HG03442 (cell line): ENCODE data around the gene IRS1.
A peak's percentile ranks its signal among the peaks of the same experiment; 100 is the strongest.
"Not testable (repeated sequence)": the region's sequence is repeated elsewhere in the genome, so short reads cannot be mapped to it uniquely, and the experiment has no call there.

Experiments used
- ATAC-seq: cut with Tn5 transposase; IDR thresholded peaks from one replicate; pipeline ENCODE4 v1.9.1; 2021; ENCODE audit warnings: mild to moderate bottlenecking, moderate library complexity; ENCODE audit not compliant: unreplicated experiment

IRS1 gene

GRCh38 chr2:226799211-226799975 lies at the start of gene IRS1:
Gene IRS1, minus strand, starts transcription at chr2:226799820. Its CDS starts 1,082 bp downstream, at chr2:226798738.
- peak; percentile 28 for ATAC-seq

GRCh38 chr2:226849349-226849748 lies 49.7 kb upstream of the IRS1 start:
- no peak for ATAC-seq

GRCh38 chr2:226847511-226847910 lies 47.9 kb upstream of the IRS1 start:
- no peak for ATAC-seq

GRCh38 chr2:226847090-226847489 lies 47.5 kb upstream of the IRS1 start:
- no peak for ATAC-seq

- ATAC-seq: peak; percentile 45
Observed at GRCh38 chr2:226845386-226846116, 45.9 kb upstream of the IRS1 start.

GRCh38 chr2:226843001-226843400 lies 43.4 kb upstream of the IRS1 start:
- not testable (repeated sequence) for ATAC-seq

- no peak for ATAC-seq
Observed at GRCh38 chr2:226839951-226840350, 40.3 kb upstream of the IRS1 start.

GRCh38 chr2:226839161-226839560 lies 39.5 kb upstream of the IRS1 start:
- ATAC-seq: no peak

GRCh38 chr2:226838722-226839121 lies 39.1 kb upstream of the IRS1 start:
- no peak for ATAC-seq

- no peak for ATAC-seq
Observed at GRCh38 chr2:226837787-226838603, 38.4 kb upstream of the IRS1 start.

GRCh38 chr2:226837334-226837733 lies 37.7 kb upstream of the IRS1 start:
- ATAC-seq: no peak

GRCh38 chr2:226836548-226836885 lies 36.9 kb upstream of the IRS1 start:
- ATAC-seq: peak; percentile 0

GRCh38 chr2:226835796-226836547 lies 36.4 kb upstream of the IRS1 start, which contains the start of gene RHBDD1:
Gene RHBDD1, plus strand, starts transcription at chr2:226836054. Its CDS starts 28,640 bp downstream, at chr2:226864694.
- ATAC-seq: peak; percentile 75

- ATAC-seq: peak; percentile 21
Observed at GRCh38 chr2:226835420-226835795, 35.8 kb upstream of the IRS1 start.

GRCh38 chr2:226834880-226835279 lies 35.3 kb upstream of the IRS1 start:
- ATAC-seq: not testable (repeated sequence)

- no peak for ATAC-seq
Observed at GRCh38 chr2:226832061-226832460, 32.4 kb upstream of the IRS1 start.

GRCh38 chr2:226831266-226831665 lies 31.6 kb upstream of the IRS1 start:
- no peak for ATAC-seq

GRCh38 chr2:226829721-226830631 lies 30.4 kb upstream of the IRS1 start:
- ATAC-seq: no peak

GRCh38 chr2:226828191-226828590 lies 28.6 kb upstream of the IRS1 start:
- ATAC-seq: no peak

GRCh38 chr2:226825056-226825455 lies 25.4 kb upstream of the IRS1 start:
- no peak for ATAC-seq
